Psoas muscle (tissue), 8 donors: ENCODE results near the gene DLG4. TPM values are rescaled to one million over a fixed set of nuclear protein-coding genes. Genes with fewer than 3 reads are reported as not detected.

Source experiments
- ATAC-seq, 4 donors: fragments of 200-7000 bp; cut with Tn5 transposase; one replicate each; pipeline ENCODE4 v1.9.1; 2020; ENCODE audit warnings: moderate library complexity in 3 of 4, mild to moderate bottlenecking in 2 of 4
- DNase-seq, 2 donors: peaks; one replicate each; pipeline ENCODE4 v3.0.0-alpha.2; 2020
- H3K27ac ChIP-seq: fragments of 200-600 bp; one replicate; pipeline ENCODE4 v1.8.0; 2022
- H3K27me3 ChIP-seq, 3 donors: fragments of 200-600 bp in 1 of 3; one replicate each; pipeline versions ENCODE4 v1.6.1 to v1.8.0; 2013 to 2022; ENCODE audit warnings: low read length in 2 of 3, mild to moderate bottlenecking in 2 of 3, moderate library complexity in 1 of 3; ENCODE audit not compliant: insufficient read depth in 3 of 3
- H3K36me3 ChIP-seq, 2 donors: fragments of 200-600 bp in 1 of 2; one replicate each; pipeline versions ENCODE4 v1.6.1 to v1.8.0; 2013 to 2022; ENCODE audit warnings: low read depth in 1 of 2, mild to moderate bottlenecking in 1 of 2, moderate library complexity in 1 of 2; ENCODE audit not compliant: insufficient read depth in 1 of 2
- H3K4me1 ChIP-seq: fragments of 200-600 bp; one replicate; pipeline ENCODE4 v1.8.0; 2022
- H3K4me3 ChIP-seq: fragments of 200-600 bp; one replicate; pipeline ENCODE4 v1.8.0; 2022; ENCODE audit warnings: mild to moderate bottlenecking
- H3K9me3 ChIP-seq: fragments of 200-600 bp; one replicate; pipeline ENCODE4 v1.8.0; 2022
- CTCF ChIP-seq: fragments of 200-600 bp; IDR thresholded peaks from one replicate; pipeline ENCODE4 v1.8.0; 2022; ENCODE audit warnings: antibody characterized with exemption
- WGBS, 3 donors: extraction: QIAGEN DNeasy Blood & Tissue Kit; methylation state at CpG; one replicate each; pipeline versions ENCODE4 v1.1.6 to v1.1.7; 2013; 5-methylcytosine and 5-hydroxymethylcytosine counted together
- intact Hi-C, 2 donors: fragments of 100-400 bp; cut with DNase I; formaldehyde crosslinking; loops; one replicate each; pipeline versions ENCODE4 v1.11.0 to v1.14.2; 2022
- polyA plus RNA-seq, 3 donors: library from polyadenylated mRNA; stranded (reverse); fragments of 200-250 nt; gene quantifications; one replicate each; pipeline ENCODE4 v1.2.3, GENCODE V29; 2013
- total RNA-seq, 4 donors: library from RNA; stranded (reverse); fragmentation: NEBNext Ultra II Directional in 2 of 4; extraction: Animal tissue kit (Norgen Biotek cat#: 25700) in 2 of 4; gene quantifications; one replicate each; pipeline versions ENCODE4 v1.2.1 to v1.2.4, GENCODE V29; 2021 to 2023
- donor health status: healthy with polysubstance abuse.
- donor health status: DM: no; HTN: no; CAD: no; lungs with moderate emphysema.
- donor health status: Bipolar disorder and iron deficiency.
- donor health status: healthy.
- donor health status: DM: yes; HTN: yes; CAD: no.
- donor health status: DM: no; HTN: no; CAD: no.
- donor health status: DM: no; HTN: no; CAD: no.
- donor health status: DM: yes; HTN: yes; CAD: no.

The DLG4 gene
- total and polyA plus RNA-seq, 7 donors, result 1.5 to 8.9 (median 5.0) TPM

- WGBS, 3 donors, result 41 to 57% (median 45%) methylated on average over 14 to 15 of the region's 15 CpGs
- Histone ChIP-seq H3K27ac (no peak overlapping the region), H3K36me3 (peaks cover 10 to 90% of the 10 kb centered on the region in 2 donors), H3K4me1 (peaks cover 30% of the 10 kb centered on the region), H3K9me3 (no peaks in the 10 kb centered on the region), H3K27me3 (no peaks in the 10 kb centered on the region), H3K4me3 (no peak overlapping the region)
- peak in 1 of 2 donors; percentile 12 for DNase-seq
- intact Hi-C loops, result no loop called here
- ATAC-seq, result no peak
- no peak for TF ChIP-seq CTCF
Observed at GRCh38 chr17:7224661-7225111, 5.0 kb upstream of the DLG4 start.

GRCh38 chr17:7224110-7224509 is 4.5 kb upstream of the DLG4 start:
- Histone ChIP-seq H3K4me1 (peaks cover 34% of the 10 kb centered on the region), H3K9me3 (no peaks in the 10 kb centered on the region), H3K4me3 (no peak overlapping the region), H3K27ac (peak overlapping the region; percentile 46), H3K36me3 (peaks cover 10 to 85% of the 10 kb centered on the region in 2 donors), H3K27me3 (no peaks in the 10 kb centered on the region)
- intact Hi-C loops, result no loop called here
- no peak for TF ChIP-seq CTCF
- ATAC-seq, result no peak
- DNase-seq, result peak in 1 of 2 donors; percentile 33
- WGBS, 3 donors, result 32 to 63% (median 48%) methylated on average over 7 to 10 of the region's 10 CpGs

DNA sequence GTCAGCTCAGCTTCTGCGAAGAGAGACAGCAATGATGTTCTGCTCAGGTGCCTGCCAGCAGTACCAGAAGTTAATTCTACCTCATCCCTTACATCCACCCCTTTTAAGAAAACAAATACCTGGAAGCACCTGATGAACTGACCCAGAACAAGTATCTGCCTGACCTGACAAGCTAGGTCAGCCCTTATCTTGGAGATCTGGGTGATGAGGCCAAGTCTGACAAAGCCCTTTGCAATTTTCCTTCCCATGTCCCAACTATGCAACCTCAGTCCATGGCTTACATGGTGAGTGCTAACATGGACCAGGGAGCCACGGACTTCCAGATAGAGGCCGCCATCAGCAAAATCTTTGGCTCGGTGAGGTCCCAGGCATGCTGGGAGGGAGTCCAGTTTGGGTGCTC is 3.7 kb upstream of the DLG4 start:
- H3K9me3 ChIP-seq, result no peaks in the 10 kb centered on the region
- peaks cover 10 to 77% of the 10 kb centered on the region in 2 donors for H3K36me3 ChIP-seq
- H3K4me3 ChIP-seq, result no peak overlapping the region
- peaks cover 34% of the 10 kb centered on the region for H3K4me1 ChIP-seq
- H3K27me3 ChIP-seq, result no peaks in the 10 kb centered on the region
- DNase-seq (no peak), ATAC-seq (no peak)
- WGBS, 3 donors, result 59 to 69% (median 63%) methylated on average over 4 of the region's 4 CpGs
- intact Hi-C loops, result no loop called here
- no peak for TF ChIP-seq CTCF
- no peak overlapping the region for H3K27ac ChIP-seq

- H3K4me3 ChIP-seq, result no peak overlapping the region
- WGBS, 3 donors, result 57 to 73% (median 66%) methylated on average over 7 of the region's 7 CpGs
Observed at GRCh38 chr17:7222972-7223292, 3.3 kb upstream of the DLG4 start.

More at GRCh38 chr17:7222972-7223292, 3.3 kb upstream of the DLG4 start:
- intact Hi-C loops, result no loop called here
- Histone ChIP-seq H3K4me1 (peaks cover 34% of the 10 kb centered on the region), H3K36me3 (peaks cover 10 to 73% of the 10 kb centered on the region in 2 donors), H3K27ac (no peak overlapping the region), H3K27me3 (no peaks in the 10 kb centered on the region), H3K9me3 (no peaks in the 10 kb centered on the region)
- TF ChIP-seq CTCF, result no peak
- ATAC-seq, result no peak
- DNase-seq, result peak in 1 of 2 donors; percentile 17
